Ascending aorta (tissue), 2 donors: ENCODE results near the gene CDYL2. TPM values are rescaled to one million over a fixed set of nuclear protein-coding genes. Genes with fewer than 3 reads are reported as not detected.

Experiments
- DNase-seq, 2 donors: peaks; one replicate each; pipeline ENCODE4 v3.0.0-alpha.2; 2019; ENCODE audit warnings: low spot score in 2 of 2
- H3K27ac ChIP-seq, 2 donors: fragments of 200-600 bp; sonication (generic); one replicate each; pipeline ENCODE4 v1.5.1; 2016 to 2017; ENCODE audit warnings: mild to moderate bottlenecking in 1 of 2
- H3K27me3 ChIP-seq: fragments of 200-600 bp; sonication (generic); one replicate; pipeline ENCODE4 v1.5.1; 2017
- H3K36me3 ChIP-seq, 2 donors: fragments of 200-600 bp; sonication (generic); one replicate each; pipeline ENCODE4 v1.5.1; 2016
- H3K4me1 ChIP-seq, 2 donors: fragments of 200-600 bp; sonication (generic); one replicate each; pipeline ENCODE4 v1.5.1; 2016 to 2017; ENCODE audit warnings: mild to moderate bottlenecking in 1 of 2
- H3K4me3 ChIP-seq, 2 donors: fragments of 200-600 bp; sonication (generic); one replicate each; pipeline ENCODE4 v1.5.1; 2016 to 2017; ENCODE audit warnings: mild to moderate bottlenecking in 1 of 2
- H3K9me3 ChIP-seq, 2 donors: fragments of 200-600 bp; sonication (generic); one replicate each; pipeline ENCODE4 v1.5.1; 2016
- CTCF ChIP-seq, 3 experiments: fragments of 200-600 bp in 2 of 3; fragments of 450-650 bp in 1 of 3; sonication (generic) in 2 of 3; IDR thresholded peaks; one replicate each; pipeline ENCODE4 v1.5.1; 2016 to 2019; ENCODE audit warnings: antibody characterized with exemption in 3 of 3, mild to moderate bottlenecking in 1 of 3, moderate library complexity in 1 of 3
- intact Hi-C: fragments of 100-400 bp; cut with DNase I; formaldehyde crosslinking; loops from one replicate; pipeline ENCODE4 v1.15.1; 2023
- total RNA-seq: library from RNA; depleted of rRNA; stranded (reverse); fragments of >200 nt; gene quantifications from one replicate; pipeline ENCODE4 v1.1.0, GENCODE V29; 2016

CDYL2 gene
- total RNA-seq, 1 donor from 2014 or later, result 5.0 TPM

- H3K27ac ChIP-seq, result no peak overlapping the region
- no peak overlapping the region for H3K4me3 ChIP-seq
- no peaks in the 10 kb centered on the region for H3K4me1 ChIP-seq
- no peak for TF ChIP-seq CTCF (IDR thresholded peaks at IDR 0.05)
- no peaks in the 10 kb centered on the region for H3K27me3 ChIP-seq
- no peak for DNase-seq
- no peaks in the 10 kb centered on the region for H3K36me3 ChIP-seq
- no peaks in the 10 kb centered on the region for H3K9me3 ChIP-seq
- intact Hi-C loops, result no loop called here
These were observed 95.6 kb downstream of the CDYL2 start for GRCh38 chr16:80708823-80709222.

DNA sequence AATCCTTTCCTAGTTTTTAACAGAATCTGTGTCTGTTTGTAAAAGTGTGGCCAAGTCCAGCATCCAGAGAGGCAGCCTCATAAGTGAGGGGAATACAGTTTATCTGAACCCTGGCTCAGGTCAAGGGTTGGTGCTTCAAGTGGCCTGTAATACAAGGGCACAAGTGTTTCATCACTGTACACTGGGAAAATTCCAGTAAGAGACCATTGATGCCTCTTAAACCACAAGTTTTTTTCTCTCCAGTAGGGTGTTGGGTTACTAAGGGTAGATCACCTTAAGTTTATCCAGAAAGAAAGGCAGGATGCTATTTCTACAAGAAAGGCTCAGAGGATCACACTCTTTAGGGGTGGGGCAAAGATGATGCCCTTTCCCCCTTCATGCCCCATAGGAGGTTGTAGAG lies 96.7 kb downstream of the CDYL2 start:
- no peaks in the 10 kb centered on the region for H3K27me3 ChIP-seq
- no peaks in the 10 kb centered on the region for H3K4me1 ChIP-seq
- no peaks in the 10 kb centered on the region for H3K36me3 ChIP-seq
- no peak overlapping the region for H3K27ac ChIP-seq
- DNase-seq, result no peak
- TF ChIP-seq CTCF (IDR thresholded peaks at IDR 0.05), result no peak
- intact Hi-C loops, result no loop called here
- no peaks in the 10 kb centered on the region for H3K9me3 ChIP-seq
- no peak overlapping the region for H3K4me3 ChIP-seq

DNA sequence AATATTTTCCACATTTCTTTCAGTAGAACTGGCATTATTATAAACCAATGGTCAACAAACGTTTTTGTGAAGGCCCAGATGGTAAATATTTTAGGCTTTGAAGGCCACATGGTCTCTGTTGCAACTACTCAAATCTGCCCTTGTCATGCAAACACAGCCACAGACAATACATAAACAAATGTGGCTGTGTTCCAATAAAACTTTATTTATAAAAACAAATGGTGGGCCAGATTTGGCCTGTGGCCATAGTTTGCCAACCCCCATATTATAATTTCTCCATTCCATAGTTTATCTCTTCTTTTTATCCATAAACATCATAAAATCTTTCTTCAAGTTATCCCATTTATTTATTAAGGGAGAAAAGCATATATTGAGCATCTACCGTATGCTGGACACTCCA lies 98.8 kb downstream of the CDYL2 start:
- DNase-seq, result no peak
- intact Hi-C loops, result no loop called here
- no peak for TF ChIP-seq CTCF (IDR thresholded peaks at IDR 0.05)
- H3K9me3 ChIP-seq, result no peaks in the 10 kb centered on the region
- H3K4me3 ChIP-seq, result no peak overlapping the region
- no peaks in the 10 kb centered on the region for H3K27me3 ChIP-seq
- no peak overlapping the region for H3K27ac ChIP-seq
- H3K36me3 ChIP-seq, result no peaks in the 10 kb centered on the region
- H3K4me1 ChIP-seq, result no peaks in the 10 kb centered on the region

- no peak for DNase-seq
- Histone ChIP-seq H3K4me1 (no peaks in the 10 kb centered on the region), H3K9me3 (no peaks in the 10 kb centered on the region), H3K27me3 (no peaks in the 10 kb centered on the region), H3K27ac (no peak overlapping the region), H3K4me3 (no peak overlapping the region), H3K36me3 (no peaks in the 10 kb centered on the region)
- no peak for TF ChIP-seq CTCF (IDR thresholded peaks at IDR 0.05)
- intact Hi-C loops, result no loop called here
These were observed 99.5 kb downstream of the CDYL2 start for GRCh38 chr16:80704751-80705505.

DNA sequence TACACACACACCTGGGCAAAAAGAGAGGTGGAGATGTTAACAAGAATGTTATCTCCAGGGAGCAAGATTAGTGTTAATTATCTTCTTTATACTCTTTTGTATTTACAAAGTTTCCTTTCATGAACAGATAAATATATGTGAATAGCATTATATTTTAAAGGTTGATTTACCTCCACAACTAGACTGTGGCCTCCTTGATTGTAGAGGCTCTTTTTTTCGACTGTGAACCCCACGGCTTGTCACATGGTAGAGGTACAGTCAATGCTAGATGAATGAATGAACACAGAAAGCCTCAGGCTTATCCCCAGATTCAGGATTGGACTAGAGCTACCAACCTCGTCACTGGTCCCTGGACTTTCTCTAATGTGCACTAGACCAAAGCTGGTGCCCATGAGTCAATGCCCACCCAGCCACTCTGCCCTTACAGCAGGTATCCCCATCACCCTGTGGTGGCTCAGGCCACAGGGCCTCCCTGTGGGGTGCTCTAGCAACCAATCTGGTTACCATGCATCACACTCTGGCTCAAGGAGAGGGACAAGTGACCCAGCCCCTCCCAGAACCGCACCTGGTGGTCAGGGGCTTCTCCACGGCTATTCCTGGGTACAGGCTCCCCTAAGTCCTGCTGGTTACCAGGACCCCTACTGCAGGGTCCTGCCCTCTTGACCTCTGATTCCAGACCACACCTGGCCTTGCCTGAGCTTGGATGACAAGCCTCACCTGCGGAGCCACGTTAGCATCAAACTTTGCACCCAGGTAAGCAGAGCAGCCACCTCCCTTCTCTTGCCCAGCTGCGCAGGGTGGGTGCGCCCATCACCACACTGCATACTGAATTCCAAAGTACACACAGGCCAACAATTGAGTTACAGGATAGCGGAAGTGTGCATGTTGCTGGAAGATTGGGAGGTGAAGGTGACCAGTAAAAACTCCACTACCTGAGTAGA lies 101.0 kb downstream of the CDYL2 start:
- no peak for DNase-seq

More for the DNA sequence above, 101.0 kb downstream of the CDYL2 start:
- Histone ChIP-seq H3K36me3 (no peaks in the 10 kb centered on the region), H3K27ac (no peak overlapping the region), H3K4me3 (no peak overlapping the region), H3K27me3 (no peaks in the 10 kb centered on the region), H3K9me3 (peaks cover 0 to 7% of the 10 kb centered on the region in 2 donors), H3K4me1 (no peaks in the 10 kb centered on the region)
- no peak for TF ChIP-seq CTCF (IDR thresholded peaks at IDR 0.05)
- intact Hi-C loops, result no loop called here
